GM12878 (cell line): ENCODE measurements around the gene FAM234B. TPM values are rescaled to one million over a fixed set of nuclear protein-coding genes. Genes with fewer than 3 reads are reported as not detected.

Experiments used
- CREB1 ChIP-seq: IDR thresholded peaks from 2 replicates; pipeline ENCODE4 v1.6.1; 2012; ENCODE audit warnings: low read depth, mild to moderate bottlenecking, inconsistent platforms
- FOXM1 ChIP-seq: IDR thresholded peaks from 2 replicates; pipeline ENCODE4 v1.6.1; 2012; ENCODE audit warnings: low read depth, mild to moderate bottlenecking, inconsistent platforms, low read length, moderate library complexity
- NFIC ChIP-seq: IDR thresholded peaks from 2 replicates; pipeline ENCODE4 v1.6.1; 2012; ENCODE audit warnings: low read depth, mild to moderate bottlenecking, inconsistent platforms, low read length, moderate library complexity
- NFYB ChIP-seq: IDR thresholded peaks from 2 replicates; pipeline ENCODE4 v1.6.1; 2011; ENCODE audit warnings: low read depth, mild to moderate bottlenecking, low read length, improper control_type of control experiment, moderate library complexity; ENCODE audit not compliant: insufficient read depth
- POLR2AphosphoS5 ChIP-seq: IDR thresholded peaks from 2 replicates; pipeline ENCODE4 v1.6.1; 2011; ENCODE audit warnings: mild to moderate bottlenecking, low read length, inconsistent platforms
- SP1 ChIP-seq: IDR thresholded peaks from one replicate; pipeline ENCODE4 v1.6.1; 2011; ENCODE audit warnings: low read depth, low read length
- ZNF622 ChIP-seq: fragments of 450-650 bp; IDR thresholded peaks from 2 replicates; pipeline ENCODE4 v1.6.1; 2017; ENCODE audit warnings: mild to moderate bottlenecking, inconsistent platforms
- polyA plus RNA-seq, 11 experiments: library from polyadenylated mRNA; depleted of rRNA in 4 of 11; unstranded in 6 of 11; stranded (reverse) in 5 of 11; fragments of >200 nt; fragmentation: Nextera tagmentation in 4 of 11; fragmentation: Illumina TruSeq in 1 of 11; extraction: Ambion mirVana in 4 of 11; extraction: Trizol in 1 of 11; gene quantifications; 1 replicate in 1 of 11; 2 replicates in 10 of 11; pipeline versions ENCODE4 v1.2.1 to v1.2.3, GENCODE V29; 2011 to 2016; ENCODE audit warnings: inconsistent platforms in 2 of 11, missing spikeins in 2 of 11, low read depth in 1 of 11
- total RNA-seq, 4 experiments: library from RNA; depleted of rRNA in 3 of 4; stranded (reverse); fragments of >200 nt in 3 of 4; fragmentation: Illumina TruSeq in 1 of 4; extraction: Trizol in 1 of 4; gene quantifications; 2 replicates each; pipeline versions ENCODE4 v1.2.1 to v1.2.3, GENCODE V29; 2013 to 2021
- TF ChIP-seq, protein P1 (sequence below): fragments of 450-650 bp; IDR thresholded peaks from 2 replicates; pipeline ENCODE4 v1.6.1; 2018; ENCODE audit warnings: mild to moderate bottlenecking, low read depth, moderate library complexity; ENCODE audit not compliant: partially characterized antibody
- TF ChIP-seq, protein P2 (sequence below): fragments of 450-650 bp; IDR thresholded peaks from 2 replicates; pipeline ENCODE4 v1.6.1; 2018; ENCODE audit warnings: borderline replicate concordance, mild to moderate bottlenecking; ENCODE audit not compliant: partially characterized antibody

The FAM234B gene
- total and polyA plus RNA-seq, 10 of the 15 experiments (the other 5 are each of a cell fraction or from before 2014, with no cell fraction given) = 0.09 to 2.8 (median 0.18) TPM

DNA sequence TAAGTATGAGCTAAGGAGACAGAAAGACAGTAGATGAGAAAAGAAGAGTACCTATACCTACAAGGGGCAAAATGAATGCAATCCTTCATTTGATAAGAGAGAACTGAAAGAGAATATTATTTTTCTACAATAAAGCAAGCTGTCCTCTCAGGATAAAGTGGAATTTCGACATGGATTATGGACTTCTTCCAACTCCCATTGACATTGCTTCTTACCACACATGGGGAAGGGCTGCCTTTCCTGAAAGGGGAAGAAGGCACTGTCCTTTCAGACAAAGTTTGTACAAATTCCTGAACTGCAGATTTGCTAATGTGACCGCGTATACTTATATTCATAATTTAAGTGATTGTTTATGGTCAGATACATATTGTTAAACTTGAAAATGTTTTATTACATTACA, 39.8 kb upstream of the FAM234B start (continued):
- TF ChIP-seq, protein P1, sequence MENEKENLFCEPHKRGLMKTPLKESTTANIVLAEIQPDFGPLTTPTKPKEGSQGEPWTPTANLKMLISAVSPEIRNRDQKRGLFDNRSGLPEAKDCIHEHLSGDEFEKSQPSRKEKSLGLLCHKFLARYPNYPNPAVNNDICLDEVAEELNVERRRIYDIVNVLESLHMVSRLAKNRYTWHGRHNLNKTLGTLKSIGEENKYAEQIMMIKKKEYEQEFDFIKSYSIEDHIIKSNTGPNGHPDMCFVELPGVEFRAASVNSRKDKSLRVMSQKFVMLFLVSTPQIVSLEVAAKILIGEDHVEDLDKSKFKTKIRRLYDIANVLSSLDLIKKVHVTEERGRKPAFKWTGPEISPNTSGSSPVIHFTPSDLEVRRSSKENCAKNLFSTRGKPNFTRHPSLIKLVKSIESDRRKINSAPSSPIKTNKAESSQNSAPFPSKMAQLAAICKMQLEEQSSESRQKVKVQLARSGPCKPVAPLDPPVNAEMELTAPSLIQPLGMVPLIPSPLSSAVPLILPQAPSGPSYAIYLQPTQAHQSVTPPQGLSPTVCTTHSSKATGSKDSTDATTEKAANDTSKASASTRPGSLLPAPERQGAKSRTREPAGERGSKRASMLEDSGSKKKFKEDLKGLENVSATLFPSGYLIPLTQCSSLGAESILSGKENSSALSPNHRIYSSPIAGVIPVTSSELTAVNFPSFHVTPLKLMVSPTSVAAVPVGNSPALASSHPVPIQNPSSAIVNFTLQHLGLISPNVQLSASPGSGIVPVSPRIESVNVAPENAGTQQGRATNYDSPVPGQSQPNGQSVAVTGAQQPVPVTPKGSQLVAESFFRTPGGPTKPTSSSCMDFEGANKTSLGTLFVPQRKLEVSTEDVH = no peak
- TF ChIP-seq, protein P2, sequence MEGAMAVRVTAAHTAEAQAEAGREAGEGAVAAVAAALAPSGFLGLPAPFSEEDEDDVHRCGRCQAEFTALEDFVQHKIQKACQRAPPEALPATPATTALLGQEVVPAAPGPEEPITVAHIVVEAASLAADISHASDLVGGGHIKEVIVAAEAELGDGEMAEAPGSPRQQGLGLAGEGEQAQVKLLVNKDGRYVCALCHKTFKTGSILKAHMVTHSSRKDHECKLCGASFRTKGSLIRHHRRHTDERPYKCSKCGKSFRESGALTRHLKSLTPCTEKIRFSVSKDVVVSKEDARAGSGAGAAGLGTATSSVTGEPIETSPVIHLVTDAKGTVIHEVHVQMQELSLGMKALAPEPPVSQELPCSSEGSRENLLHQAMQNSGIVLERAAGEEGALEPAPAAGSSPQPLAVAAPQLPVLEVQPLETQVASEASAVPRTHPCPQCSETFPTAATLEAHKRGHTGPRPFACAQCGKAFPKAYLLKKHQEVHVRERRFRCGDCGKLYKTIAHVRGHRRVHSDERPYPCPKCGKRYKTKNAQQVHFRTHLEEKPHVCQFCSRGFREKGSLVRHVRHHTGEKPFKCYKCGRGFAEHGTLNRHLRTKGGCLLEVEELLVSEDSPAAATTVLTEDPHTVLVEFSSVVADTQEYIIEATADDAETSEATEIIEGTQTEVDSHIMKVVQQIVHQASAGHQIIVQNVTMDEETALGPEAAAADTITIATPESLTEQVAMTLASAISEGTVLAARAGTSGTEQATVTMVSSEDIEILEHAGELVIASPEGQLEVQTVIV = no peak
- TF ChIP-seq NFIC (no peak), ZNF622 (no peak), NFYB (no peak), SP1 (no peak), POLR2AphosphoS5 (no peak), CREB1 (no peak), FOXM1 (no peak)
